Activated CD8-positive, alpha-beta T cell treated with anti-CD3 and anti-CD28 coated beads for 36 hours (primary cell): ENCODE results near the gene PHLDB3. TPM values are rescaled to one million over a fixed set of nuclear protein-coding genes. Genes with fewer than 3 reads are reported as not detected.
A peak's percentile ranks its signal among the peaks of the same experiment; 100 is the strongest.

Experiments used
- ATAC-seq: fragments of 200-7000 bp; cut with Tn5 transposase; one replicate; pipeline ENCODE4 v1.10.0; 2021; ENCODE audit warnings: mild to moderate bottlenecking, moderate library complexity
- CTCF ChIA-PET: fragments of 350-600 bp; sonication (Branson Sonifier 250); formaldehyde crosslinking; loops from one replicate; lab custom pipeline; 2021; ENCODE audit warnings: antibody characterized with exemption; lab: Charles Lee
- POLR2A ChIA-PET: fragments of 350-600 bp; sonication (Branson Sonifier 250); formaldehyde crosslinking; loops from one replicate; lab custom pipeline; 2021; ENCODE audit warnings: antibody characterized with exemption; lab: Charles Lee
- DNase-seq: peaks from one replicate; pipeline ENCODE4 v3.0.0-alpha.2; 2020
- H3K27ac Mint-ChIP-seq: one replicate; pipeline ENCODE4 v1.8.0; 2021; ENCODE audit warnings: mild to moderate bottlenecking, mixed read lengths
- H3K27me3 Mint-ChIP-seq: one replicate; pipeline ENCODE4 v1.8.0; 2021; ENCODE audit warnings: mixed read lengths
- H3K36me3 Mint-ChIP-seq: one replicate; pipeline ENCODE4 v1.8.0; 2021; ENCODE audit warnings: low read depth, mixed read lengths
- H3K4me1 Mint-ChIP-seq: one replicate; pipeline ENCODE4 v1.8.0; 2021; ENCODE audit warnings: low read depth, mixed read lengths
- H3K4me3 Mint-ChIP-seq: one replicate; pipeline ENCODE4 v1.8.0; 2021; ENCODE audit warnings: mild to moderate bottlenecking, moderate library complexity, mixed read lengths
- H3K9me3 Mint-ChIP-seq: one replicate; pipeline ENCODE4 v1.8.0; 2021; ENCODE audit warnings: mixed read lengths
- intact Hi-C: fragments of 100-400 bp; cut with micrococcal nuclease; formaldehyde crosslinking; loops from one replicate; pipeline ENCODE4 v1.10.0; 2022
- total RNA-seq, 2 experiments: library from RNA; stranded (reverse); gene quantifications; one replicate each; pipeline ENCODE4 v1.2.3, GENCODE V29; 2021
- TF ChIP-seq, protein P1 (sequence below): fragments of 200-600 bp; IDR thresholded peaks from one replicate; pipeline ENCODE4 v1.8.0; 2022; ENCODE audit warnings: antibody characterized with exemption, mild to moderate bottlenecking

Gene PHLDB3
- total RNA-seq, 2 experiments from 2014 or later: 14.7 to 17.5 TPM

DNA sequence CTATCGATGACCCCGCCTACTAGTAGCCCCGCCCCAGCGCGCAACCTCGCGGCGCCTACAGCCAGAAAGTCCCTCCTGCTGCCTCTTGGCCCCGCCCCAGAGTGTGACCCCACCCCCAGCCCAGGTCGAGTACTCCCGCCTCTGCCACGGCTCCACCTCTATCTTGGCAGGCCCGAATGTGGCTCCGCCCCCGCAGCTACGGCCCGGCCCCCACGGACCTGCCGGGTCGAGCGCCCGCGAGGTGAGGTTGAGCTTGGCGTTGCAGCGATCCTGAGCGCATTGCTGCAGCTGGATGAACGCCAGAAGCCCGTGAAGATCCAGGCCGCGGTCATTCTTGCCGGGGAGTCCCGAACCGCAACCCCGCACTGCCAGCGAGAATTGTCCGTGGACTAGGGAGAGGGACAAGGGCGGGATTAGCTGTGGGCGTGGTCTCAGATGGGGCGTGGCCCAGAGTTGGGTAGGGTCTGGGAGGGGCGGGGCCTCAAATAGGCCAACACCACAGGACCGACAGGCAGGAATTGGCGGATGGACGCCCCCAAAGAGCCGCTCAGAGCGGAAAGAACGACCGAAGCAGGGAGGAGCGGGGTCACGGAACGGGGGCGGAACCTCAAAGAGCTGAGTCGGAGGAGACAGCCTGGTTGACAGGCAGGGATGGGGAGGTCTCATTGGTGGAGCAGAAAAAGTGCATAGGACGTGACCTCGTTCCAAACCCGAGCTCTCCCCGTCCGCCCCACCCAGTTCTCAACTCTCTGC lies 41.0 kb downstream of the PHLDB3 start:
- DNase-seq: peak; percentile 100
- Mint-ChIP-seq H3K27ac (peak overlapping the region; percentile 94), H3K27me3 (no peaks in the 10 kb centered on the region), H3K4me1 (peaks cover 41% of the 10 kb centered on the region), H3K9me3 (no peaks in the 10 kb centered on the region), H3K4me3 (peak overlapping the region; percentile 84), H3K36me3 (peaks cover 5% of the 10 kb centered on the region)
- ChIA-PET POLR2A (interaction anchor here (0.8 to 4.5 kb wide), 8 partner anchors 11 to 132 kb away, joined by 3 to 23 read pairs (median 4); partner anchors contain the start of genes IRGQ, PHLDB3, ZNF575 and ZNF576), CTCF (interaction anchor here (0.9 to 5.0 kb wide), 11 partner anchors 9 to 92 kb away, joined by 3 to 31 read pairs (median 5); partner anchors contain the start of genes PHLDB3 and ZNF575)
- TF ChIP-seq, protein P1, sequence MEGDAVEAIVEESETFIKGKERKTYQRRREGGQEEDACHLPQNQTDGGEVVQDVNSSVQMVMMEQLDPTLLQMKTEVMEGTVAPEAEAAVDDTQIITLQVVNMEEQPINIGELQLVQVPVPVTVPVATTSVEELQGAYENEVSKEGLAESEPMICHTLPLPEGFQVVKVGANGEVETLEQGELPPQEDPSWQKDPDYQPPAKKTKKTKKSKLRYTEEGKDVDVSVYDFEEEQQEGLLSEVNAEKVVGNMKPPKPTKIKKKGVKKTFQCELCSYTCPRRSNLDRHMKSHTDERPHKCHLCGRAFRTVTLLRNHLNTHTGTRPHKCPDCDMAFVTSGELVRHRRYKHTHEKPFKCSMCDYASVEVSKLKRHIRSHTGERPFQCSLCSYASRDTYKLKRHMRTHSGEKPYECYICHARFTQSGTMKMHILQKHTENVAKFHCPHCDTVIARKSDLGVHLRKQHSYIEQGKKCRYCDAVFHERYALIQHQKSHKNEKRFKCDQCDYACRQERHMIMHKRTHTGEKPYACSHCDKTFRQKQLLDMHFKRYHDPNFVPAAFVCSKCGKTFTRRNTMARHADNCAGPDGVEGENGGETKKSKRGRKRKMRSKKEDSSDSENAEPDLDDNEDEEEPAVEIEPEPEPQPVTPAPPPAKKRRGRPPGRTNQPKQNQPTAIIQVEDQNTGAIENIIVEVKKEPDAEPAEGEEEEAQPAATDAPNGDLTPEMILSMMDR: no peak
- intact Hi-C loops: loop anchor here (5.0 kb wide), 1 partner anchor 39 kb away; the partner anchor contains the start of gene PHLDB3
- peak; percentile 87 for ATAC-seq

GRCh38 chr19:43462785-43463380 lies 41.7 kb downstream of the PHLDB3 start:
- Mint-ChIP-seq H3K4me1 (peaks cover 35% of the 10 kb centered on the region), H3K36me3 (peaks cover 5% of the 10 kb centered on the region), H3K4me3 (peak overlapping the region; percentile 84), H3K27me3 (no peaks in the 10 kb centered on the region), H3K9me3 (no peaks in the 10 kb centered on the region), H3K27ac (peak overlapping the region; percentile 94)
- intact Hi-C loops: loop anchor here (5.0 kb wide), 1 partner anchor 39 kb away; the partner anchor contains the start of gene PHLDB3
- CTCF ChIA-PET: interaction anchor here (1.0 to 5.0 kb wide), 10 partner anchors 9 to 93 kb away, joined by 3 to 31 read pairs (median 6); partner anchors contain the start of genes PHLDB3 and ZNF575
- POLR2A ChIA-PET: interaction anchor here (0.8 to 4.5 kb wide), 8 partner anchors 11 to 133 kb away, joined by 3 to 23 read pairs (median 4); partner anchors contain the start of genes IRGQ, PHLDB3, ZNF575 and ZNF576
- DNase-seq (no peak), ATAC-seq (no peak)
- TF ChIP-seq, protein P1: no peak

GRCh38 chr19:43462383-43462782 lies 42.2 kb downstream of the PHLDB3 start:
- POLR2A ChIA-PET: interaction anchor here (0.8 to 4.5 kb wide), 3 partner anchors 12 to 70 kb away, joined by 3 to 23 read pairs (median 4); partner anchors contain the start of genes PHLDB3 and ZNF575
- no peaks in the 10 kb centered on the region for H3K9me3 Mint-ChIP-seq
- ATAC-seq: no peak
- peaks cover 5% of the 10 kb centered on the region for H3K36me3 Mint-ChIP-seq
- H3K4me1 Mint-ChIP-seq: peaks cover 34% of the 10 kb centered on the region
- TF ChIP-seq, protein P1: no peak
- peak overlapping the region; percentile 84 for H3K4me3 Mint-ChIP-seq
- H3K27ac Mint-ChIP-seq: peak overlapping the region; percentile 94
- CTCF ChIA-PET: interaction anchor here (1.2 to 5.0 kb wide), 4 partner anchors 8 to 58 kb away, joined by 3 to 31 read pairs (median 10); no protein-coding TSS in a partner anchor
- intact Hi-C loops: loop anchor here (5.0 kb wide), 1 partner anchor 40 kb away; the partner anchor contains the start of gene PHLDB3
- H3K27me3 Mint-ChIP-seq: no peaks in the 10 kb centered on the region
- DNase-seq: no peak

GRCh38 chr19:43461303-43461702 lies 43.2 kb downstream of the PHLDB3 start:
- peaks cover 5% of the 10 kb centered on the region for H3K36me3 Mint-ChIP-seq
- intact Hi-C loops: loop anchor here (5.0 kb wide), 1 partner anchor 41 kb away; the partner anchor contains the start of gene PHLDB3
- H3K27ac Mint-ChIP-seq: peak overlapping the region; percentile 80
- H3K27me3 Mint-ChIP-seq: no peaks in the 10 kb centered on the region
- ATAC-seq: no peak
- no peaks in the 10 kb centered on the region for H3K9me3 Mint-ChIP-seq
- peaks cover 30% of the 10 kb centered on the region for H3K4me1 Mint-ChIP-seq
- CTCF ChIA-PET: interaction anchor here (1.1 to 5.9 kb wide), 3 partner anchors 14 to 59 kb away, joined by 3 to 44 read pairs (median 13); partner anchors contain the start of gene PHLDB3
- DNase-seq: no peak
- no peak overlapping the region for H3K4me3 Mint-ChIP-seq
- TF ChIP-seq, protein P1: no peak
- POLR2A ChIA-PET: interaction anchor here (0.6 to 1.5 kb wide), 4 partner anchors 12 to 157 kb away, joined by 3 to 4 read pairs (median 4); partner anchors contain the start of gene PHLDB3
